Measurements from ENCODE around the gene ECI1. TPM values are rescaled to one million over a fixed set of nuclear protein-coding genes. Genes with fewer than 3 reads are reported as not detected.
"Not testable (repeated sequence)": the region's sequence is repeated elsewhere in the genome, so short reads cannot be mapped to it uniquely, and the experiment has no call there.

ECI1 gene
- total RNA-seq, 1 donor from 2014 or later = 50.4 TPM

DNA sequence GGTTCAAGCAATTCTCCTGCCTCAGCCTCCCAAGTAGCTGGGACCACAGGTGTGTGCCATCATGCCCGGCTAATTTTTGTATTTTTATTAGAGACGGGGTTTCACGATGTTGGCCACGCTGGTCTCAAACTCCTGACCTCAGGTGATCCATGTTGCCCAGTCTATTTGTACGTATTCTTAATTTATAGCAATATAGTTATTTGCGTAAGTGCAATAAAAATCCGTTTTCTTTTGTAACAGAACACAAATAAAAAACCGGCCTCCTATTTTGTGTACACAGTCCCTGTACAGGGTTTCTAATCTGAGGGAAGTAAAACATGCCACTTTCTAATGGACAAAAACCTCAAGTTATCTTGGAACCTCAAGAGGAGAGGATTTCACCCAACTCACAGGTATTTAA is 8.9 kb upstream of the ECI1 start:
- peaks cover 5% of the 10 kb centered on the region for H3K4me1 ChIP-seq
- no peaks in the 10 kb centered on the region for H3K27me3 ChIP-seq (ENCODE audit: low read depth)
- no peak overlapping the region for H3K4me3 ChIP-seq
- TF ChIP-seq, protein P1, sequence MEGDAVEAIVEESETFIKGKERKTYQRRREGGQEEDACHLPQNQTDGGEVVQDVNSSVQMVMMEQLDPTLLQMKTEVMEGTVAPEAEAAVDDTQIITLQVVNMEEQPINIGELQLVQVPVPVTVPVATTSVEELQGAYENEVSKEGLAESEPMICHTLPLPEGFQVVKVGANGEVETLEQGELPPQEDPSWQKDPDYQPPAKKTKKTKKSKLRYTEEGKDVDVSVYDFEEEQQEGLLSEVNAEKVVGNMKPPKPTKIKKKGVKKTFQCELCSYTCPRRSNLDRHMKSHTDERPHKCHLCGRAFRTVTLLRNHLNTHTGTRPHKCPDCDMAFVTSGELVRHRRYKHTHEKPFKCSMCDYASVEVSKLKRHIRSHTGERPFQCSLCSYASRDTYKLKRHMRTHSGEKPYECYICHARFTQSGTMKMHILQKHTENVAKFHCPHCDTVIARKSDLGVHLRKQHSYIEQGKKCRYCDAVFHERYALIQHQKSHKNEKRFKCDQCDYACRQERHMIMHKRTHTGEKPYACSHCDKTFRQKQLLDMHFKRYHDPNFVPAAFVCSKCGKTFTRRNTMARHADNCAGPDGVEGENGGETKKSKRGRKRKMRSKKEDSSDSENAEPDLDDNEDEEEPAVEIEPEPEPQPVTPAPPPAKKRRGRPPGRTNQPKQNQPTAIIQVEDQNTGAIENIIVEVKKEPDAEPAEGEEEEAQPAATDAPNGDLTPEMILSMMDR (IDR thresholded peaks at IDR 0.05) = no peak
- no peaks in the 10 kb centered on the region for H3K9me3 ChIP-seq
- peaks cover 92% of the 10 kb centered on the region for H3K36me3 ChIP-seq
- intact Hi-C loops (cut with DNase I) = no loop called here
- DNase-seq (no peak), ATAC-seq (no peak)
- no peak overlapping the region for H3K27ac ChIP-seq

DNA sequence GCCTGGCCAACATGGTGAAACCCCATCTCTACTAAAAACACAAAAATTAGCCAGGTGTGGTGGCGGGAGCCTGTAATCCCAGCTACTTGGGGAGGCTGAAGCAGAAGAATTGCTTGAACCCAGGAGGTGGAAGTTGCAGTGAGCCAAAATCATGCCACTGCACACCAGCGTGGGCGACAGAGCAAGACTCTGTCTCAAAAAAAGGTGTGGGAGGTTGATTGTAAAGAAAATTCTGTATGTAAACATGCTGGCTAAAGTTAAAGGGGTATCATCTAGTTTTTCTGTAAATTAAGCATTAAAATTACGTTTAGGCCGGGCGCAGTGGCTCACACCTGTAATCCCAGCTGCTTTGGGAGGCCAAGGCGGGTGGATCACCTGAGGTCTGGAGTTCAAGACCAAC is 7.1 kb upstream of the ECI1 start:
- DNase-seq; H3K4me1 ChIP-seq; H3K27me3 ChIP-seq (ENCODE audit: low read depth); ATAC-seq; intact Hi-C loops (cut with DNase I); H3K27ac ChIP-seq; H3K4me3 ChIP-seq; H3K9me3 ChIP-seq: not testable (repeated sequence)
- peaks cover 100% of the 10 kb centered on the region for H3K36me3 ChIP-seq

DNA sequence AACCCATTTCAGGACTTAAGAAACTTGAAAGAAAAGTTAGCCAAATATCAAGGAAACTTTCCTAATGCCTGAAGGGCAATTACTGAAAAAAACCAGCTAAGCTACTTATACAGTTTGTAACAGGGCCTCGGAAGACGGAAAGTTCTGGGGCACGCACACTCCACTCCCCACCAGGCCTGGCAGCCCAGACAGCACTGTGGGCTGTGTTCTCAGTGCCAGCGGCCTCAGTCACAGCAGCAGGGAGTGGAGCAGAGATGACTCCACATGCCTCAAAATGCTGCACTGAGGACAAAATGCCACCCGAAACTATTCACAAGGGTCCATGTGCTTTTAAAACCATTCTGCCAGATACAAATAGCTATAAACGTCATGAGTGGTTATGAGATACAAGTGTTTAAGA is 6.3 kb upstream of the ECI1 start:
- ATAC-seq = no peak
- intact Hi-C loops (cut with DNase I) = no loop called here
- no peak for DNase-seq
- Histone ChIP-seq H3K9me3 (no peaks in the 10 kb centered on the region), H3K27ac (no peak overlapping the region), H3K36me3 (peaks cover 100% of the 10 kb centered on the region), H3K27me3 (ENCODE audit: low read depth) (no peaks in the 10 kb centered on the region), H3K4me1 (no peaks in the 10 kb centered on the region), H3K4me3 (no peak overlapping the region)
- TF ChIP-seq, protein P1 (IDR thresholded peaks at IDR 0.05) = no peak

DNA sequence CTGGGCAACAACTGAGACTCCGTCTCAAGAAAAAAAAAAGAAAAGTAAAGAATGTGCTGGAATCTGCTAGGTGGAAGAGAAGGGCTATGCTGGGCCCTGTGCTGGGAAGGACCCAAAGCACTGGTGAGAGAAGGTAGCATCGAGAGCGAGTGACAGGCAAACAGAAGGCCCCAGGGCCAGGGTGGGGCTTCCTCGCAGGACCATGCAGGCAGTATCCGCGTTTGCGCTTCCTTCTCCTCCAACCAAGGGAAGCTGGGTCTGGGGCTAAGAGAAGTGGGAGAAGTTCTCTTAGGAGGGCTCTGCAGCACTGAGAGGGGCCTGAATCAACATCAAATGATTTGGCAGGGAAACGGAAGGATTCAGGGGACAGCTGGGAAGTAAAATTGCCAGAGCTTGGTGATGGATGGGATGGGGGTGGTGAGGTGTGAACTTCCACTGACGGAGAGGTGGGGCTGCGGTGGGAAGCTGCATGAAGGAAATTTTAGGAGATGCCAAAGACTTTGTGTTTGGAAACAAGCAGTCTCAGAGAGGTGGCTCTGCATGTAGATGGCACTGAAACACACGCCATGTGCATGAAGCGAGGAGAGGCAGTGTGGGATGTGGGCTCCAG is 5.2 kb upstream of the ECI1 start:
- H3K27me3 ChIP-seq (ENCODE audit: low read depth) = no peaks in the 10 kb centered on the region

DNA sequence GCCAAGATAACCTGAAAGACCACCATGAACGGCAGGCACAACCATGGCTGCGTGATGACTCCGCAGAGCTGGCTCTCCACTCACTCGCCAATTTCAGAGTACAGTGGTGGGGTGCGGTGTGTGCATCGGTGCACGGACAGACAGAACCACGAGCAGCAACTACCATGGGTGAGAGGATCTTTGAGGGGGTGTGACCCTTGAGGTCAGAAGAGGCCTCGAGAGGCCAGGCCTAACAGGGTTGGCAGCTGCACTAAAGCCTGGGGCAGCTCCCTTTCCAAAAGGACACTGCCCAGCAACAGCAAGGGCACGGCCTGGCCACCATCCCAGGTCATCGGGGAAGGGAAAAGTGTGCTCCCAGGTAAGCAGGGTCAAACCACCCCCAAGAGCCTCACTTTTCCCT is 1.9 kb upstream of the ECI1 start:
- intact Hi-C loops (cut with DNase I) = no loop called here

More for the DNA sequence above, 5.2 kb upstream of the ECI1 start:
- Histone ChIP-seq H3K27ac (no peak overlapping the region), H3K9me3 (no peaks in the 10 kb centered on the region), H3K36me3 (peaks cover 90% of the 10 kb centered on the region), H3K4me3 (no peak overlapping the region), H3K4me1 (peaks cover 9% of the 10 kb centered on the region)
- ATAC-seq (no peak), DNase-seq (peak; percentile 15)
- TF ChIP-seq, protein P1 (IDR thresholded peaks at IDR 0.05) = no peak
- intact Hi-C loops (cut with DNase I) = no loop called here

DNA sequence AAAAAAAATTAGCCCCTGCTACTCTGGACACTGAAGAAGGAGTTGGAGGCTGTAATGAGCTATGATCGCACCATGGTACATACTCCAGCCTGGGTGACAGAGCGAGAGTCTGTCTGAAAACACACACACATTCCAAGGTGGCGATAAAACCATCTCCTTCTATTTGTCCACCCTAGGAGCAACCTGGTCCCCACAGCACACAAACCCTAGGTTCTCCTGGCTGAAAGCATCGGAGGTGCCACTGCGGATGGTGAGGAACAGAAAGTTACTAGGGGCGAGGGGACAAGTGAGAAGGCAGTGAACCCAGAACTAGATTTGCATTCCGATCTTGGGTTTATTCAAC is 1.4 kb upstream of the ECI1 start:
- Histone ChIP-seq H3K36me3 (peaks cover 59% of the 10 kb centered on the region), H3K9me3 (no peaks in the 10 kb centered on the region), H3K4me1 (peaks cover 20% of the 10 kb centered on the region), H3K4me3 (no peak overlapping the region), H3K27ac (no peak overlapping the region), H3K27me3 (ENCODE audit: low read depth) (no peaks in the 10 kb centered on the region)
- intact Hi-C loops (cut with DNase I) = no loop called here
- TF ChIP-seq, protein P1 (IDR thresholded peaks at IDR 0.05) = no peak
- ATAC-seq (no peak), DNase-seq (peak; percentile 4)

More for the DNA sequence above, 1.9 kb upstream of the ECI1 start:
- ATAC-seq (no peak), DNase-seq (peak; percentile 36)
- H3K27me3 ChIP-seq (ENCODE audit: low read depth) = no peaks in the 10 kb centered on the region
- H3K4me3 ChIP-seq = no peak overlapping the region
- TF ChIP-seq, protein P1 (IDR thresholded peaks at IDR 0.05) = no peak
- H3K36me3 ChIP-seq = peaks cover 61% of the 10 kb centered on the region
- H3K4me1 ChIP-seq = peaks cover 20% of the 10 kb centered on the region
- no peak overlapping the region for H3K27ac ChIP-seq
- no peaks in the 10 kb centered on the region for H3K9me3 ChIP-seq
